Mammary epithelial cell (primary cell): ENCODE results near the gene FGF18.

Experiments used
- EZH2 ChIP-seq: IDR thresholded peaks from 2 replicates; pipeline ENCODE4 v1.6.1; 2012; ENCODE audit warnings: low read length, inconsistent platforms, borderline replicate concordance
- TF ChIP-seq, protein P1 (sequence below), 2 donors: IDR thresholded peaks in 1 of 2; conservative IDR thresholded peaks in 1 of 2; 2 replicates each; pipeline ENCODE4 v1.5.1; 2011 to 2012; ENCODE audit warnings: inconsistent platforms in 2 of 2, low read length in 2 of 2, mild to moderate bottlenecking in 2 of 2, control low read depth in 1 of 2, low read depth in 1 of 2; ENCODE audit not compliant: insufficient read depth in 1 of 2; ENCODE audit errors: extremely low read depth in 1 of 2

DNA sequence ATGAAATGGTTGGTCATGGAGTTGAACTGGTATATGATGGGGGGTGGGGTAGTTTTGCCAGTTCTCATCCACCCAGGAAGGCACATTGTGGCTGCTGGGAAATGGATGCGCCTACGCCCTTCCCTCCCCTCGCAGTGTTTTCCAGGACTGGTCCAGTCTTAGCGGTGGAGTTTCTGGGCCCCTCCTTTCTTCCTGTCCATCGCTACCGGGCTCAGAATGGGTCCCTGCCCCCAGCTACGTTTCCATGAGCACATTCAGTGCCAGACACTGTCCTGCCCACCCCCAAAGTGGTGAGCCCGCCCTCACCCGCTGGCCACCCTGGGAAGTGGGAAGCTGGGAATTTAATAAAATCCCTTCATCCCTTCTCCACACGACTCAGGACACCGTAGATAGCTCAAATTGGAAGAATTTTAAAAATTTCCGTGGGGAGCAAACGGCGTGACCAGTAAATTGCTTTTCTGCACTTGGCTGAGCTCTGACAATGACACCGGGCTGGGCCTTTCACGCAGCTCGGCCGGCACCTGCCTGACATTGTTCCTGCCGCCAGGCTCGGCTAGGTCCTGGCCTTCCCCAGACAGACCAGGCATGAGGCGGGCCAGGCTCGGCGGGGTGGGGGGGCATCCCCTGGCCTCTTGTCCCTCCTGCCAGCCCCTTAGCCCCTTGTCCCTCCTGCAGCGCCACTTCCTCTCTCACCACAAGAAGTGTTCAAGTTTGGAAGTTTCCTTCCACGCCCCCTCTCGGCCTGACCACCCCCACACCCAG is 3.6 kb downstream of the FGF18 start:
- TF ChIP-seq, protein P1, sequence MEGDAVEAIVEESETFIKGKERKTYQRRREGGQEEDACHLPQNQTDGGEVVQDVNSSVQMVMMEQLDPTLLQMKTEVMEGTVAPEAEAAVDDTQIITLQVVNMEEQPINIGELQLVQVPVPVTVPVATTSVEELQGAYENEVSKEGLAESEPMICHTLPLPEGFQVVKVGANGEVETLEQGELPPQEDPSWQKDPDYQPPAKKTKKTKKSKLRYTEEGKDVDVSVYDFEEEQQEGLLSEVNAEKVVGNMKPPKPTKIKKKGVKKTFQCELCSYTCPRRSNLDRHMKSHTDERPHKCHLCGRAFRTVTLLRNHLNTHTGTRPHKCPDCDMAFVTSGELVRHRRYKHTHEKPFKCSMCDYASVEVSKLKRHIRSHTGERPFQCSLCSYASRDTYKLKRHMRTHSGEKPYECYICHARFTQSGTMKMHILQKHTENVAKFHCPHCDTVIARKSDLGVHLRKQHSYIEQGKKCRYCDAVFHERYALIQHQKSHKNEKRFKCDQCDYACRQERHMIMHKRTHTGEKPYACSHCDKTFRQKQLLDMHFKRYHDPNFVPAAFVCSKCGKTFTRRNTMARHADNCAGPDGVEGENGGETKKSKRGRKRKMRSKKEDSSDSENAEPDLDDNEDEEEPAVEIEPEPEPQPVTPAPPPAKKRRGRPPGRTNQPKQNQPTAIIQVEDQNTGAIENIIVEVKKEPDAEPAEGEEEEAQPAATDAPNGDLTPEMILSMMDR (conservative IDR thresholded peaks at IDR 0.05 in 1 of 2, IDR thresholded peaks at IDR 0.05 in 1 of 2; ENCODE audit: extremely low read depth in 1 of 2, insufficient read depth in 1 of 2, low read depth in 1 of 2, low read length in 2 of 2), result no peak
- TF ChIP-seq EZH2, result no peak
